ENCODE results near the gene EFNA1.

The EFNA1 gene

GRCh38 chr1:155171836-155172731 lies 44.4 kb downstream of the EFNA1 start:
- peak overlapping the region; percentile 87 for H3K27ac ChIP-seq (ENCODE audit: low read depth, low read length)
- H3K9ac ChIP-seq (ENCODE audit: low read depth, low read length) = peak overlapping the region; percentile 55
- no peaks in the 10 kb centered on the region for H3K27me3 ChIP-seq (ENCODE audit: control insufficient read depth, insufficient read depth, low read length)
- peaks cover 26% of the 10 kb centered on the region for H3K36me3 ChIP-seq (ENCODE audit: control insufficient read depth, insufficient read depth, low read length)
- peak overlapping the region; percentile 83 for H3K4me3 ChIP-seq (ENCODE audit: low read depth, low read length)
- peaks cover 8% of the 10 kb centered on the region for H3K4me1 ChIP-seq (ENCODE audit: control insufficient read depth, insufficient read depth, low read length)
- H3K9me3 ChIP-seq (ENCODE audit: control insufficient read depth, insufficient read depth, low read length) = no peaks in the 10 kb centered on the region

- peaks cover 34% of the 10 kb centered on the region for H3K36me3 ChIP-seq (ENCODE audit: control insufficient read depth, insufficient read depth, low read length)
- peak within 1 kb of the TSS; percentile 83 for H3K4me3 ChIP-seq (ENCODE audit: low read depth, low read length)
- H3K9ac ChIP-seq (ENCODE audit: low read depth, low read length) = peak within 1 kb of the TSS; percentile 55
- H3K4me1 ChIP-seq (ENCODE audit: control insufficient read depth, insufficient read depth, low read length) = peaks cover 6% of the 10 kb centered on the region
- H3K9me3 ChIP-seq (ENCODE audit: control insufficient read depth, insufficient read depth, low read length) = no peaks in the 10 kb centered on the region
- H3K27ac ChIP-seq (ENCODE audit: low read depth, low read length) = peak within 1 kb of the TSS; percentile 87
- H3K27me3 ChIP-seq (ENCODE audit: control insufficient read depth, insufficient read depth, low read length) = no peaks in the 10 kb centered on the region
Observed at GRCh38 chr1:155172732-155173477, 45.2 kb downstream of the EFNA1 start, which contains the start of gene KRTCAP2. Gene KRTCAP2 (minus strand): TSS chr1:155173304. CDS start chr1:155173224, 80 bp downstream.

- H3K27me3 ChIP-seq (ENCODE audit: control insufficient read depth, insufficient read depth, low read length) = no peaks in the 10 kb centered on the region
- peak within 1 kb of the TSS; percentile 83 for H3K4me3 ChIP-seq (ENCODE audit: low read depth, low read length)
- H3K9ac ChIP-seq (ENCODE audit: low read depth, low read length) = peak within 1 kb of the TSS; percentile 55
- H3K9me3 ChIP-seq (ENCODE audit: control insufficient read depth, insufficient read depth, low read length) = no peaks in the 10 kb centered on the region
- H3K36me3 ChIP-seq (ENCODE audit: control insufficient read depth, insufficient read depth, low read length) = peaks cover 41% of the 10 kb centered on the region
- peak within 1 kb of the TSS; percentile 87 for H3K27ac ChIP-seq (ENCODE audit: low read depth, low read length)
- peaks cover 6% of the 10 kb centered on the region for H3K4me1 ChIP-seq (ENCODE audit: control insufficient read depth, insufficient read depth, low read length)
Observed at GRCh38 chr1:155173478-155174323, 46.0 kb downstream of the EFNA1 start, which contains the start of gene TRIM46. Gene TRIM46 (plus strand): TSS chr1:155173849. CDS start chr1:155173967, 118 bp downstream.

GRCh38 chr1:155174324-155175280 lies 46.9 kb downstream of the EFNA1 start:
- Histone ChIP-seq H3K9ac (ENCODE audit: low read depth, low read length) (no peak overlapping the region), H3K36me3 (ENCODE audit: control insufficient read depth, insufficient read depth, low read length) (peaks cover 42% of the 10 kb centered on the region), H3K4me1 (ENCODE audit: control insufficient read depth, insufficient read depth, low read length) (peaks cover 6% of the 10 kb centered on the region), H3K27me3 (ENCODE audit: control insufficient read depth, insufficient read depth, low read length) (no peaks in the 10 kb centered on the region), H3K27ac (ENCODE audit: low read depth, low read length) (peak overlapping the region; percentile 87), H3K4me3 (ENCODE audit: low read depth, low read length) (peak overlapping the region; percentile 83), H3K9me3 (ENCODE audit: control insufficient read depth, insufficient read depth, low read length) (no peaks in the 10 kb centered on the region)

GRCh38 chr1:155175281-155175926 lies 47.7 kb downstream of the EFNA1 start:
- H3K9me3 ChIP-seq (ENCODE audit: control insufficient read depth, insufficient read depth, low read length) = no peaks in the 10 kb centered on the region
- H3K4me3 ChIP-seq (ENCODE audit: low read depth, low read length) = peak overlapping the region; percentile 83
- H3K9ac ChIP-seq (ENCODE audit: low read depth, low read length) = no peak overlapping the region
- no peak overlapping the region for H3K27ac ChIP-seq (ENCODE audit: low read depth, low read length)
- H3K4me1 ChIP-seq (ENCODE audit: control insufficient read depth, insufficient read depth, low read length) = peaks cover 6% of the 10 kb centered on the region
- no peaks in the 10 kb centered on the region for H3K27me3 ChIP-seq (ENCODE audit: control insufficient read depth, insufficient read depth, low read length)
- H3K36me3 ChIP-seq (ENCODE audit: control insufficient read depth, insufficient read depth, low read length) = peaks cover 44% of the 10 kb centered on the region

GRCh38 chr1:155175927-155176371 lies 48.3 kb downstream of the EFNA1 start:
- Histone ChIP-seq H3K4me3 (ENCODE audit: low read depth, low read length) (no peak overlapping the region), H3K27me3 (ENCODE audit: control insufficient read depth, insufficient read depth, low read length) (no peaks in the 10 kb centered on the region), H3K27ac (ENCODE audit: low read depth, low read length) (peak overlapping the region; percentile 5), H3K9ac (ENCODE audit: low read depth, low read length) (no peak overlapping the region), H3K36me3 (ENCODE audit: control insufficient read depth, insufficient read depth, low read length) (peaks cover 41% of the 10 kb centered on the region), H3K4me1 (ENCODE audit: control insufficient read depth, insufficient read depth, low read length) (peaks cover 6% of the 10 kb centered on the region), H3K9me3 (ENCODE audit: control insufficient read depth, insufficient read depth, low read length) (no peaks in the 10 kb centered on the region)

- Histone ChIP-seq H3K27ac (ENCODE audit: low read depth, low read length) (no peak overlapping the region), H3K9ac (ENCODE audit: low read depth, low read length) (no peak overlapping the region), H3K27me3 (ENCODE audit: control insufficient read depth, insufficient read depth, low read length) (no peaks in the 10 kb centered on the region), H3K4me1 (ENCODE audit: control insufficient read depth, insufficient read depth, low read length) (peaks cover 6% of the 10 kb centered on the region), H3K9me3 (ENCODE audit: control insufficient read depth, insufficient read depth, low read length) (no peaks in the 10 kb centered on the region), H3K36me3 (ENCODE audit: control insufficient read depth, insufficient read depth, low read length) (peaks cover 44% of the 10 kb centered on the region), H3K4me3 (ENCODE audit: low read depth, low read length) (no peak overlapping the region)
Observed at GRCh38 chr1:155176544-155177071, 48.9 kb downstream of the EFNA1 start.

- Histone ChIP-seq H3K36me3 (ENCODE audit: control insufficient read depth, insufficient read depth, low read length) (peaks cover 50% of the 10 kb centered on the region), H3K9ac (ENCODE audit: low read depth, low read length) (no peak overlapping the region), H3K27ac (ENCODE audit: low read depth, low read length) (no peak overlapping the region)
Observed at GRCh38 chr1:155177192-155177917, 49.7 kb downstream of the EFNA1 start.

GRCh38 chr1:155177918-155178281 lies 50.2 kb downstream of the EFNA1 start:
- no peak overlapping the region for H3K4me3 ChIP-seq (ENCODE audit: low read depth, low read length)
- peaks cover 52% of the 10 kb centered on the region for H3K36me3 ChIP-seq (ENCODE audit: control insufficient read depth, insufficient read depth, low read length)
- H3K4me1 ChIP-seq (ENCODE audit: control insufficient read depth, insufficient read depth, low read length) = no peaks in the 10 kb centered on the region
- H3K27ac ChIP-seq (ENCODE audit: low read depth, low read length) = no peak overlapping the region
- H3K9ac ChIP-seq (ENCODE audit: low read depth, low read length) = no peak overlapping the region
- H3K9me3 ChIP-seq (ENCODE audit: control insufficient read depth, insufficient read depth, low read length) = no peaks in the 10 kb centered on the region
- no peaks in the 10 kb centered on the region for H3K27me3 ChIP-seq (ENCODE audit: control insufficient read depth, insufficient read depth, low read length)

More at GRCh38 chr1:155177192-155177917, 49.7 kb downstream of the EFNA1 start:
- H3K27me3 ChIP-seq (ENCODE audit: control insufficient read depth, insufficient read depth, low read length) = no peaks in the 10 kb centered on the region
- peaks cover 1% of the 10 kb centered on the region; the same call in 1 of the 2 replicates for H3K4me1 ChIP-seq (ENCODE audit: control insufficient read depth, insufficient read depth, low read length)
- H3K4me3 ChIP-seq (ENCODE audit: low read depth, low read length) = no peak overlapping the region
- H3K9me3 ChIP-seq (ENCODE audit: control insufficient read depth, insufficient read depth, low read length) = no peaks in the 10 kb centered on the region
